ENCODE results near the gene KCNS1. TPM values are rescaled to one million over a fixed set of nuclear protein-coding genes. Genes with fewer than 3 reads are reported as not detected.

Gene KCNS1
- total RNA-seq, 1 donor from 2014 or later, result 0.12 TPM

- no peak for DNase-seq (ENCODE audit: extremely low read depth, low read depth, low spot score)
Measured at GRCh38 chr20:45110301-45110700, 9.4 kb upstream of the KCNS1 start.

GRCh38 chr20:45109634-45110033, 8.7 kb upstream of the KCNS1 start:
- DNase-seq (ENCODE audit: extremely low read depth, low read depth, low spot score), result no peak

GRCh38 chr20:45105317-45105716, 4.4 kb upstream of the KCNS1 start:
- no peak for DNase-seq (ENCODE audit: extremely low read depth, low read depth, low spot score)

- peak; percentile 39 for DNase-seq (ENCODE audit: extremely low read depth, low read depth, low spot score)
Measured at GRCh38 chr20:45104786-45105185, 3.9 kb upstream of the KCNS1 start.

GRCh38 chr20:45103072-45103471, 2.1 kb upstream of the KCNS1 start:
- DNase-seq (ENCODE audit: extremely low read depth, low read depth, low spot score), result no peak

GRCh38 chr20:45101333-45101850, 465 bp upstream of the KCNS1 start:
- no peak for DNase-seq (ENCODE audit: extremely low read depth, low read depth, low spot score)

- DNase-seq (ENCODE audit: extremely low read depth, low read depth, low spot score), result no peak
Measured at GRCh38 chr20:45098103-45098773, 2.7 kb downstream of the KCNS1 start.

- no peak for DNase-seq (ENCODE audit: extremely low read depth, low read depth, low spot score)
Measured at GRCh38 chr20:45097485-45098102, 3.3 kb downstream of the KCNS1 start.

GRCh38 chr20:45096781-45097180, 4.1 kb downstream of the KCNS1 start:
- no peak for DNase-seq (ENCODE audit: extremely low read depth, low read depth, low spot score)

GRCh38 chr20:45095805-45096238, 5.1 kb downstream of the KCNS1 start:
- DNase-seq (ENCODE audit: extremely low read depth, low read depth, low spot score), result no peak

- no peak for DNase-seq (ENCODE audit: extremely low read depth, low read depth, low spot score)
Measured at GRCh38 chr20:45094864-45095574, 5.9 kb downstream of the KCNS1 start.

GRCh38 chr20:45094201-45094600, 6.7 kb downstream of the KCNS1 start:
- DNase-seq (ENCODE audit: extremely low read depth, low read depth, low spot score), result no peak

GRCh38 chr20:45092898-45093297, 8.0 kb downstream of the KCNS1 start:
- no peak for DNase-seq (ENCODE audit: extremely low read depth, low read depth, low spot score)

- no peak for DNase-seq (ENCODE audit: extremely low read depth, low read depth, low spot score)
Measured at GRCh38 chr20:45091366-45091765, 9.6 kb downstream of the KCNS1 start.

GRCh38 chr20:45090481-45090880, 10.4 kb downstream of the KCNS1 start:
- DNase-seq (ENCODE audit: extremely low read depth, low read depth, low spot score), result no peak

GRCh38 chr20:45088247-45088646, 12.7 kb downstream of the KCNS1 start:
- no peak for DNase-seq (ENCODE audit: extremely low read depth, low read depth, low spot score)

GRCh38 chr20:45087814-45088213, 13.1 kb downstream of the KCNS1 start:
- no peak for DNase-seq (ENCODE audit: extremely low read depth, low read depth, low spot score)

- DNase-seq (ENCODE audit: extremely low read depth, low read depth, low spot score), result no peak
Measured at GRCh38 chr20:45087097-45087790, 13.7 kb downstream of the KCNS1 start.

GRCh38 chr20:45085867-45086266, 15.1 kb downstream of the KCNS1 start:
- DNase-seq (ENCODE audit: extremely low read depth, low read depth, low spot score), result no peak

- DNase-seq (ENCODE audit: extremely low read depth, low read depth, low spot score), result no peak
Measured at GRCh38 chr20:45085289-45085688, 15.6 kb downstream of the KCNS1 start.

GRCh38 chr20:45083127-45083526, 17.8 kb downstream of the KCNS1 start:
- no peak for DNase-seq (ENCODE audit: extremely low read depth, low read depth, low spot score)

All from glomerular endothelial cell (primary cell).